Thymus (tissue), 11 donors: ENCODE measurements around the gene DNAJC30. TPM values are rescaled to one million over a fixed set of nuclear protein-coding genes. Genes with fewer than 3 reads are reported as not detected.

Experiments used
- DNase-seq, 9 donors: peaks; one replicate each; pipeline ENCODE4 v3.0.0-alpha.2; 2013; ENCODE audit warnings: low spot score in 9 of 9, low read depth in 6 of 9, missing footprints in 1 of 9
- H3K27ac ChIP-seq, 2 donors: one replicate each; pipeline ENCODE4 v1.5.1; 2013; ENCODE audit warnings: control low read depth in 1 of 2, low read depth in 1 of 2, low read length in 1 of 2, mild to moderate bottlenecking in 1 of 2, moderate library complexity in 1 of 2
- H3K27me3 ChIP-seq, 2 donors: one replicate each; pipeline ENCODE4 v1.5.1; 2013; ENCODE audit warnings: low read length in 1 of 2; ENCODE audit not compliant: control insufficient read depth in 2 of 2, insufficient read depth in 1 of 2
- H3K36me3 ChIP-seq, 2 donors: one replicate each; pipeline ENCODE4 v1.5.1; 2013; ENCODE audit warnings: low read length in 1 of 2, mild to moderate bottlenecking in 1 of 2, moderate library complexity in 1 of 2; ENCODE audit not compliant: control insufficient read depth in 2 of 2, insufficient read depth in 2 of 2
- H3K4me1 ChIP-seq, 2 donors: one replicate each; pipeline ENCODE4 v1.5.1; 2013; ENCODE audit warnings: low read length in 2 of 2; ENCODE audit not compliant: control insufficient read depth in 2 of 2, insufficient read depth in 2 of 2
- H3K4me3 ChIP-seq, 2 donors: one replicate each; pipeline ENCODE4 v1.5.1; 2013; ENCODE audit warnings: low read length in 2 of 2, control low read depth in 1 of 2, mild to moderate bottlenecking in 1 of 2
- H3K9me3 ChIP-seq, 2 donors: one replicate each; pipeline ENCODE4 v1.5.1; 2013; ENCODE audit warnings: low read length in 1 of 2, mild to moderate bottlenecking in 1 of 2; ENCODE audit not compliant: control insufficient read depth in 2 of 2, insufficient read depth in 1 of 2
- WGBS: extraction: QIAGEN DNeasy Blood & Tissue Kit; methylation state at CpG from one replicate; pipeline ENCODE4 v1.1.7; 2013; 5-methylcytosine and 5-hydroxymethylcytosine counted together
- polyA plus RNA-seq: library from polyadenylated mRNA; stranded (reverse); fragments of 200-250 nt; gene quantifications from one replicate; pipeline ENCODE4 v1.2.3, GENCODE V29; 2013
- total RNA-seq: library from RNA; stranded (reverse); fragments of 120-200 nt; gene quantifications from one replicate; pipeline ENCODE4 v1.2.4, GENCODE V29; 2013
- donor health status: healthy.

DNAJC30 gene
- total and polyA plus RNA-seq, 2 donors = 3.7 to 8.0 TPM

GRCh38 chr7:73699370-73700068 is 16.3 kb upstream of the DNAJC30 start:
- DNase-seq = no peak
- Histone ChIP-seq H3K9me3 (no peaks in the 10 kb centered on the region), H3K36me3 (peaks cover 39 to 47% of the 10 kb centered on the region in 2 donors), H3K4me1 (peaks cover 3 to 12% of the 10 kb centered on the region in 2 donors), H3K27me3 (peaks cover 0 to 9% of the 10 kb centered on the region in 2 donors), H3K4me3 (no peak overlapping the region), H3K27ac (no peak overlapping the region)
- 97% methylated on average over 15 of the region's 15 CpGs for WGBS

DNA sequence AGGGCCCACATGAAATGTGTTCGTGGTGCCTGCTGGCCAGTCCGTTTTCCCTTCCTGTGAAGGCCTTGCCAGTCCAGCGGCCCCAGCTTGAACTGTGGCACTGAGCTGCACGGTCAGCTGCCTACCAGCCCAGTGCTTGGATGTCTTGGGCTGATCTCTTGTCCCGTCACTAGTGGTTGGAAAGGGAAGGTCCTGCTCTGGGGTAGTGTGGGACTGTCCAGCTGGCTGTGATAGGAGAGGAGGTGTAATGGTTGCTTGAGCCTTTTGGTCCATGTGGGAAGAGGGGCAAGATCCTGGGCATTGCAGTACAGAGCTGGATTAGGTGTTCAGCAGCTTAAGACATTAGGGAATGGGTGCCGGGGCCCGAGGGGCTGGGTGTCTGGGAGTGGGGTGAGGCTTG is 15.2 kb upstream of the DNAJC30 start:
- peaks cover 50 to 58% of the 10 kb centered on the region in 2 donors for H3K36me3 ChIP-seq
- H3K4me3 ChIP-seq = no peak overlapping the region
- WGBS = 97% methylated on average over 7 of the region's 7 CpGs

GRCh38 chr7:73696372-73696771 is 13.1 kb upstream of the DNAJC30 start:
- WGBS = 94% methylated on average over 4 of the region's 4 CpGs
- H3K36me3 ChIP-seq = peaks cover 67 to 76% of the 10 kb centered on the region in 2 donors

More for the DNA sequence above, 15.2 kb upstream of the DNAJC30 start:
- H3K9me3 ChIP-seq = peaks cover 0 to 3% of the 10 kb centered on the region in 2 donors
- no peak for DNase-seq
- H3K27me3 ChIP-seq = peaks cover 0 to 6% of the 10 kb centered on the region in 2 donors
- peaks cover 2 to 5% of the 10 kb centered on the region in 2 donors for H3K4me1 ChIP-seq
- no peak overlapping the region for H3K27ac ChIP-seq

GRCh38 chr7:73690646-73691045 is 7.4 kb upstream of the DNAJC30 start:
- H3K27me3 ChIP-seq = no peaks in the 10 kb centered on the region
- H3K9me3 ChIP-seq = peaks cover 0 to 3% of the 10 kb centered on the region in 2 donors
- no peak overlapping the region for H3K27ac ChIP-seq
- no peak overlapping the region for H3K4me3 ChIP-seq
- 96% methylated on average over 7 of the region's 7 CpGs for WGBS
- no peak for DNase-seq
- no peaks in the 10 kb centered on the region for H3K4me1 ChIP-seq
- peaks cover 70 to 78% of the 10 kb centered on the region in 2 donors for H3K36me3 ChIP-seq

More at GRCh38 chr7:73696372-73696771, 13.1 kb upstream of the DNAJC30 start:
- no peak overlapping the region for H3K4me3 ChIP-seq
- no peak overlapping the region for H3K27ac ChIP-seq
- no peaks in the 10 kb centered on the region for H3K27me3 ChIP-seq
- no peak for DNase-seq
- H3K4me1 ChIP-seq = no peaks in the 10 kb centered on the region
- H3K9me3 ChIP-seq = peaks cover 0 to 3% of the 10 kb centered on the region in 2 donors

DNA sequence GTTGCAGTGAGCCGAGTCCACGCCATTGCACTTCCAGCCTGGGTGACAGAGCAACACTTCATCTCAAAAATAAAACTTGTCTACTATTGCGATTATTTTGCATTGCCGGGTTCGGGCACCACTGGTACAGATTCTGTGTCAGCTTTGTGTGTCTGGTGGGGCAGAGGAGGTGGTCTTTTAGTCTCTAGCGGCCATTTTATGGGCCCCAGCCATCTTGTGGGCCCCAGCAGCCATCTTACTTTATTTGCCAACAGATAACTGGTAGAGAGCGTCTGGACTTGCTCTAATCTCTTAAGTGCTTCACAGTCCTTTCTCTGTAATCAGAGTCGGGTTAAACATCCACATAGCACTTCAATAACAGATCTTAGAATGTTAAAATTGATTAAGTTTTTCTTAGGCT is 5.0 kb upstream of the DNAJC30 start:
- no peaks in the 10 kb centered on the region for H3K27me3 ChIP-seq
- H3K4me1 ChIP-seq = peaks cover 6% of the 10 kb centered on the region in 2 donors
- peaks cover 48 to 60% of the 10 kb centered on the region in 2 donors for H3K36me3 ChIP-seq
- no peak for DNase-seq
- no peak overlapping the region for H3K27ac ChIP-seq
- 98% methylated on average over 8 of the region's 8 CpGs for WGBS
- H3K4me3 ChIP-seq = no peak overlapping the region
- no peaks in the 10 kb centered on the region for H3K9me3 ChIP-seq

DNA sequence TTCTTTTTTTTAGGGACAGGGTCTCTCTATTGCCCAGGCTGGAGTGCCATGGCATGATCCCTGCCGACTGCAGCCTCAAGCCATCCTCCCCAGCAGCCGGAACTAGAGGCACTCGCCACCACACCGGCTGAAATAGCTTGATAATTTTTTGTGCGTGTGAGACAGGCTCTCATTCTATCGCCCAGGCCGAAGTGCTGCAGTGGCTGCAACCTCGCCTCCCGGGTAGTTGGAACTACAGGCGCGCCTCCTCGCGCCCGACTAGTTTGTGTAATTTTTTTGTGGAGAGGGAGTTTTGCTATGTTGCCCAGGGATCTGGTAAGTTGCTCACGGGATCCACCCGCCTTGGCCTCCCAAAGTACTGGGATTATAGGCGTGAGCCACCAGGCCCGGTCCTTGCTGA is 2.1 kb upstream of the DNAJC30 start:
- no peak for DNase-seq
- over 99% methylated on average over 18 of the region's 18 CpGs for WGBS
- no peaks in the 10 kb centered on the region for H3K27me3 ChIP-seq
- peaks cover 29 to 38% of the 10 kb centered on the region in 2 donors for H3K36me3 ChIP-seq
- H3K27ac ChIP-seq = no peak overlapping the region
- no peak overlapping the region for H3K4me3 ChIP-seq
- no peaks in the 10 kb centered on the region for H3K9me3 ChIP-seq
- peaks cover 20 to 21% of the 10 kb centered on the region in 2 donors for H3K4me1 ChIP-seq

DNA sequence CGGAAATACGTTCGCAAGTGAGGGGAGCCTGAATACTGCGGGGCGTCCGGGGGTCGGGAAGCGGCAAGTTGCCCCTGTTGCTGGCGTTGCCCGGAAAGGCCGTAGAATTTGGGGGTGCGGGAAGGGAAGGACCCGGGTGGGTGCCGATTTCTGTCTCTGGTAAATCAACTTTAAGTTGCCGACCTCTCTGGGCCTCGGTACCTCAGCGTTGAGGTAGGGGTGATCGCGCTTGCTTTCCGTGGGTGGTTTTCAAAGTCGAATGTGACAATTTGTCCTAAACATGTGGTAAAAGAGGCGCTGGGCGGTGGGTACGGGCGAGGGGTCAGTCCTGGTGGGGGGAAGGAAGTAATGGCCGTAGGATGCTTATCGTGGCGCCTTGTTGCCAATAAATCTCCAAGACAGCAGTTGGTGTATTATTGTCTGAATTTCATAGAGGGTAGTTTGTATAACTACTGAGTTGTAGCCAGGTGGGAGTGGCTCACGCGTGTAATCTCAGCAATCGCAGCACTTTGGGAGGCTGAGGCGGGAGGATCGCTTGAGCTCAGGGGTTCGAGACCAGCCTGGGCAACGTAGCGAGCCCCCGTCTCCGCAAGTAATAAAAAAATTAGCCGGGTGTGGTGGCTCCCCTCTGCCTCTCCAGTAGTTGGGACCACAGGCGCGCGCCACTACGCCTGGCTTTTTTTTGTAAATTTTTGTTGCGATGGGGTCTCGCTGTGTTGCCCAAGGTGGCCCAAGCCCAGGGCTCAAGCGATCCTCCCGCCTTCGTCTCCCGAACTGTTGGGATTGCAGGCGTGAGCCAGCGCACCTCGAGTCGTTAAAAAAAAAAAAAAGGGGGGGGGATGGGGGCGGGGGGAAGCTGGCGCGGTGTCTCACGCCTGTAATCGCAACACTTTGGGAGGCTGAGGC is 788 bp upstream of the DNAJC30 start:
- H3K4me3 ChIP-seq = peak overlapping the region; percentile 75 to 90
- peak overlapping the region; percentile 70 to 78 for H3K27ac ChIP-seq
- peaks cover 20 to 21% of the 10 kb centered on the region in 2 donors for H3K4me1 ChIP-seq
- no peaks in the 10 kb centered on the region for H3K27me3 ChIP-seq
- H3K9me3 ChIP-seq = no peaks in the 10 kb centered on the region
- 33% methylated on average over 58 of the region's 58 CpGs for WGBS
- peaks cover 28 to 37% of the 10 kb centered on the region in 2 donors for H3K36me3 ChIP-seq
- no peak for DNase-seq

DNA sequence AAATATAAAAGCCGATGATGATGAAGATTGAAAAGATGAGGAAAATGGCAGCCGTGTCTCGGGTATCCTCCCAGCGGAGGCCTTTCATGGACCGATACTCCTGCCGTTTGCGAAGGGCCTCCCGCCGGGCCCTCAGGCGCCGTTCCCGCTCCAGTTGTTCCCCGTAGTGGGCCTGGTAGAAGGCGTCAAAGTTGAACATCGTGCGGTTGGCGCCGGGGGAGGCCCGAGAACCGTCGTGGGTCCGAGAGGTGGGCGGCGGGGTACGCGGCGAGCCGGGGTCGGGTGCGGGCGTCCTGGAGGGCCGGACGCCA is 553 bp downstream of the DNAJC30 start:
- no peaks in the 10 kb centered on the region for H3K9me3 ChIP-seq
- peaks cover 20 to 21% of the 10 kb centered on the region in 2 donors for H3K4me1 ChIP-seq
- H3K4me3 ChIP-seq = peak overlapping the region; percentile 75 to 90
- peaks cover 31 to 32% of the 10 kb centered on the region in 2 donors for H3K36me3 ChIP-seq
- DNase-seq = peak in 1 of 9 donors; percentile 21
- no peaks in the 10 kb centered on the region for H3K27me3 ChIP-seq
- H3K27ac ChIP-seq = peak overlapping the region; percentile 82 to 88
- 3% methylated on average over 33 of the region's 33 CpGs for WGBS

DNA sequence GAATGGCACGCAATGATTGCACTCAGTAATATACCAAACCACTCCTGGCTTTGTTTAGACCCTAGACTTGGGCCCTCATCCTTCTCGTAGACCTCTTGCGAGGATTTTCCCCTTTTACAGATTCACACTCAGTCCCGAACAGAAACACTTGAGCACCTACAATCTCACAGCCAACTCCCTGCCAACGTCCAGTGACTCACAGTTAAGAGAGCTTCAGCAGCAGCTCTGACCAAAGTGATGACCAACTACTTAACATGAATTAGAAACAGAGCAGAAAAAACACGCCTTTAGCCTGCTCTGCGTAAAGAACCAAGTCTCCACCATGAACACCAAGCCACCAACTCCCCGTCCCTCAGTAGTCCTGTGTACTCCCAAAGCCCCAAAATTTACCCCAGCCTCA is 2.2 kb downstream of the DNAJC30 start:
- Histone ChIP-seq H3K36me3 (peaks cover 17% of the 10 kb centered on the region in 2 donors), H3K9me3 (no peaks in the 10 kb centered on the region), H3K27ac (no peak overlapping the region), H3K4me3 (no peak overlapping the region), H3K27me3 (no peaks in the 10 kb centered on the region), H3K4me1 (peaks cover 20 to 21% of the 10 kb centered on the region in 2 donors)
- no peak for DNase-seq
- 91% methylated on average over 8 of the region's 8 CpGs for WGBS
